Head of caudate nucleus (tissue), 42 donors: ENCODE measurements around the gene BCAS1.

ENCODE experiments used
- DNase-seq, 42 donors: peaks; one replicate each; pipeline versions ENCODE4 v3.0.0 to v3.0.0-alpha.2; 2020 to 2021; ENCODE audit warnings: mixed read lengths in 7 of 42
- intact Hi-C: fragments of 100-400 bp; cut with DNase I; formaldehyde crosslinking; loops from one replicate; pipeline ENCODE4 v1.15.0; 2022

Gene BCAS1, protein sequence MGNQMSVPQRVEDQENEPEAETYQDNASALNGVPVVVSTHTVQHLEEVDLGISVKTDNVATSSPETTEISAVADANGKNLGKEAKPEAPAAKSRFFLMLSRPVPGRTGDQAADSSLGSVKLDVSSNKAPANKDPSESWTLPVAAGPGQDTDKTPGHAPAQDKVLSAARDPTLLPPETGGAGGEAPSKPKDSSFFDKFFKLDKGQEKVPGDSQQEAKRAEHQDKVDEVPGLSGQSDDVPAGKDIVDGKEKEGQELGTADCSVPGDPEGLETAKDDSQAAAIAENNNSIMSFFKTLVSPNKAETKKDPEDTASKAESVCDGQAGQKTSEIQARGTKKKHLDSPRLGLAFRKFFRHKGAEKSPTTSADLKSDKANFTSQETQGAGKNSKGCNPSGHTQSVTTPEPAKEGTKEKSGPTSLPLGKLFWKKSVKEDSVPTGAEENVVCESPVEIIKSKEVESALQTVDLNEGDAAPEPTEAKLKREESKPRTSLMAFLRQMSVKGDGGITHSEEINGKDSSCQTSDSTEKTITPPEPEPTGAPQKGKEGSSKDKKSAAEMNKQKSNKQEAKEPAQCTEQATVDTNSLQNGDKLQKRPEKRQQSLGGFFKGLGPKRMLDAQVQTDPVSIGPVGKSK

DNA sequence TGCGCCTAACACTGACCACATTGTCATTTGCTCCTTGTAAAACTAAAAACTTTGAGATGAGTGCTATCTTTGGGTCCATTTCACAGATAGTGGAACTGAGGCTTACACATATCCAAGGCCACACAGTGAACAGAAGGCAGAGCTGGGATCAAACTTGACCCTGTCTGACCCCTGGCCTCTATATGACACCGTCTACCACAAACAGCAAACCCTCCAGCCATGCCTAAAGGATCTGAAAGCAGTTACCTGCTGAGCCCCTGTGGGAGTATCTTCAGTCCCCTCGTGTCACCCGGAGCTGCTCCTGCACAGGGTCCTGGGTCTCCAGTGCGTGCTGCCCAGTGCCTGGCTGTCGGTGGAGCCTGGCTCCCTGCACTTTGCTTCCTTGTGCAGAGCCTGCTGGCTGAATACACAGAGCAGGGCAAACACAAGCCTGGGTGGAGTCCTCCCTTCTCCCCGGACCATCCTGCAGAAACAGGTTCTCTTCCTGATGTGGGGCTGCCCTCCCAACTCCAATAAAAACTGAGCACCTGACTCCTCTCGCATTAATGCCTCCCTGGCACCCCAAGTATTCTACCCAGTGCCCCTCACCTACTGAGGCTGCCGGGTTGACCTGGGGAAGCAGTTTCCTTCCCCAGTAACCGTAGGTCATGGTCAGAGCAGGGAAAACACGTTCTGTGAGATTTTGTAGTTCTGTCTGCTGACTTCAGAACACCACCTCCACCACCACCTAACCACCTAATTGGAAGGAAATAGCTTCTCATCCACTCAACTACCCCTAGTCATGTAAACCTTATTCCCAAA is at the start of gene BCAS1:
Gene BCAS1 (minus strand): TSS at position 408 of the 801 bp plus-strand sequence. CDS start 11,876 bp downstream, outside the sequence.
- intact Hi-C loops, result no loop called here
- no peak for DNase-seq

DNA sequence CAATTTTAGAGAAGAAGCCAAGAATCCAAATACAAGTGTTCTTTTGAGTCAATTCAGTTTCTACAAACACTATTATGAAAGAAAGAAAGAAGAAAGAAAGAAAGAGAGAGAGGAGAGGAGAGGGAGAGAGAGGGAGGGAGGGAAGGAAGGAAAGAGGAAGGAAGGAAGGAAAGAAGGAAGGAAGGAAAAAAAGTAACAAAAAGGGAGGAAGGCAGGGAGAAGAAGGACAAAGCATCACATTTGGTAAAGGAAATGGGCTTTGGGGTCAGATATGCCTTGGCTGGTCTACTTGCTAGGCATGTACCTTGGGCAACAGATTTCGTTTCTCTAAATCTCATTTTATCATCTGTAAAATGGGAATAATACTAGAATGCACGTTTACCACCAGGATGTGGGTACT is 49.4 kb upstream of the BCAS1 start:
- no peak for DNase-seq
- intact Hi-C loops, result no loop called here

DNA sequence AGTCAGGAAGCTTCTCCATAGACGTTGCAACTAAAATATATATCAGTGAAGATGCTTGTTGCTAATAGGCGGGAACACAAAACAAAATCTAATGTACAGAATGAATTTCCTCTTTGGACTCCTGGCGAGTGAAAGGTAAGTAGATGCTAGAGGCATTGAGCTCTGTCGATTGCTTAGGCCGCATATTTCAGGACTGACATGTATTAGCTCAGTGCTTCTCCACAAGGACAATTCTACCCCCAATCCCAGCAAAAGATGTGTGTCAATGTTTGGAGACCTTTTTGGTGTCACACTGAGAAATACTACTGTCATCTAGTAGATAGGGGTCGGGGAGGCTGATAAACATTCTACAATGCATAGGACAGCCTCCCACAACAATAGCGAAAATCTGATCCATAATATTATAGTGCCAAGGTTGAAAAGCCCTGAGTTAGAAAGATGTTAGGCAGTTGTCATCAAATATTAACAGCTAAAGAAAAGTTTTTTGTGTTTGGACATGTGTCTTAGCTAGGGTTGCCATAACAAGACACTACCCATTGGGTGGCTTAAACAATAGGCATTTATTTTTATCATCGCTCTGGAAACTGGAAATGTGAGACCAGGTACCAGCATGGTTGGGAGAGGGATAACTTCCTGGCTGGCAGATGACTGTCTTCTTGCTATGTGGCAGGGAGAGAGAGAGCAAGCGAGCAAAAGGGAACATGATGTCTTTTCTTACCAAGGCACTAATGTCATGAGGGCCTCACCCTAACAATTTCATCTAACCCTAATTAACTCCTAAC is 48.0 kb upstream of the BCAS1 start:
- no peak for DNase-seq
- intact Hi-C loops, result no loop called here

GRCh38 chr20:54116550-54117235 is 46.3 kb upstream of the BCAS1 start:
- DNase-seq, result no peak
- intact Hi-C loops, result no loop called here

DNA sequence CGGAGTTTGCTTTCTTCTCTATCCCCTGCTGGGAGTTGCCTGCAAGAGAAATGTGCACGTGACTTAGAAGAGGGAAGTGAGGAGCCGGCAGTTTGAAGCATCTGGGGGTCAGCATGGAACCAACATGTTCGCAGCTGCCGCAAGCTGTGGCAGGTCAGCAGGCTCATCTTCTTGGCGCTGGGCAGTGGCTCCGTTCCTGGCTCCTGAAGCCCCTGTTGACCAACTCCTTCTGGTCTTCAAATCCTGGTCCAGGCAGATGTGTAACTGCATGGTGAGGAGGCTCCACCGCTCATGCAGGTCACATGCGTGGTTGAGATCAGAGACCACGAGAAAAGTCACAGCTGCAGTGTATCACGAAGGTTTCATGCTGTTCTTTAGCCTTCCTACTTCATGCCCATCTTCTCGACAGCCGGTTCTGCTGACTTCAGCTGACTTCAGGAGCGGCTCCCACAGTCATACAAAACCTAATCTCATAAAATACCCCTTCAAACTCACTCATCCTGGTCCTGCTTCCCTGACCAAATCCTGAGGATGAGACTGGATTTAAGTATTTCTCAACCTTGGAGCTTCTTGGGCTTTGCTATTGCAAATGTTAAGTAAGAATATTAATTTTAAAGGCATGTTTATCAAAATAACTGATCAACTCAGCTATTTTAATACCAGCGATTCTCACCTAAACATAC is 44.9 kb upstream of the BCAS1 start:
- DNase-seq, result no peak
- intact Hi-C loops, result no loop called here

DNA sequence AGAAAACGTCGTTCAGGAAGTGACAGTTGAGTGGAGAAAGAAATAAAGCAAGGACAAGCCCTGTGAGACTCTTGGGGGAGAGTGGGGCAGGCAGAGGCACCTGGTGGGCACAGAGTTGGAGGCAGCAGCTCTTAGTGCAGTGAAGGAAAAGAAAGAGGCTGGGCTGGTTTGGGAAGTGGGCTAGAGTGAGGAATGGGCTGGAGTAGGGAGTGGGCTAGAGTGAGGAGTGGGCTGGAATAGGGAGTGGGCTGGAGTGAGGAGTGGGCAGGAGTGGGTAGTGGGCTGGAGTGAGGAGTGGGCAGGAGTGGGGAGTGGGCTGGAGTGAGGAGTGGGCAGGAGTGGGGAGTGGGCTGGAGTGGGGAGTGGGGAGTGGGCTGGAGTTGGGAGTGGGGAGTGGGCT is 43.7 kb upstream of the BCAS1 start:
- no peak for DNase-seq
- intact Hi-C loops, result no loop called here

GRCh38 chr20:54113566-54113965 is 43.2 kb upstream of the BCAS1 start:
- intact Hi-C loops, result no loop called here
- DNase-seq, result no peak

DNA sequence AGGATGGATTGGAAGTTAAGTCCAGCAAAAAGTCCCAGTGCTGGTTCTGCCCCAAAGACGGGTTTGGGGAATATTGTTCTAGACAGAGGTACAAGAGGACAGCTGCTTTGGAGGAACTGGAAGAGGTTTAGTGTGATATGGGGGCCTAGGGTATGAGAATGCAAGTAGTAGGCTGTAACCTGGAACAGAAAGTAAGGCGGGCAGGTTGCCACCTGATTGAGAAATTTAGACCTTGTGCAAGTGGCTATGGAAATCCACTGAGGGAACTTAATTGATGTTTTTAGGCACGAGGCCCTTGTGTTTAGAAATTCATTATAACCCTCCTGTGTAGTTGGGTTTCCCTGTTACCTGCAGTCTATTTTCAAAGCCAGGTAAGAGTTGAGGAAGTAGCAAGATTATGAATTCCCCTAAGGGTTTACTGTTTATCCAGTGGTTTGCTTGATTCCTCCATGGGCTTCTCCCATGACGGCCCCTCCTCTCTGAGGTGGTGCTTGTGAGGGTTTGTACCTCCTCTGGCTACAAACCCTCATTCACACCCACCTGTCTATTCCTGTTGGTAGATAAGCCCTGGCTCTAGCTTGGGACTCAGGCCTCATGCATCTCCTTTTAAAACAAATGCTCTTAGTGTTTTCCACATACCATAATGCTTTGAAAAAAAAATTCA is 42.0 kb upstream of the BCAS1 start:
- DNase-seq, result no peak
- intact Hi-C loops, result no loop called here

GRCh38 chr20:54111460-54111859 is 41.1 kb upstream of the BCAS1 start:
- intact Hi-C loops, result no loop called here
- no peak for DNase-seq

- intact Hi-C loops, result no loop called here
- DNase-seq, result no peak
Measured at GRCh38 chr20:54110457-54110856, 40.1 kb upstream of the BCAS1 start.

GRCh38 chr20:54110041-54110440 is 39.6 kb upstream of the BCAS1 start:
- intact Hi-C loops, result no loop called here
- no peak for DNase-seq

GRCh38 chr20:54108817-54109216 is 38.4 kb upstream of the BCAS1 start:
- DNase-seq, result no peak
- intact Hi-C loops, result loop anchor here (10.0 kb wide), 1 partner anchor 536 kb away; no protein-coding TSS in a partner anchor

DNA sequence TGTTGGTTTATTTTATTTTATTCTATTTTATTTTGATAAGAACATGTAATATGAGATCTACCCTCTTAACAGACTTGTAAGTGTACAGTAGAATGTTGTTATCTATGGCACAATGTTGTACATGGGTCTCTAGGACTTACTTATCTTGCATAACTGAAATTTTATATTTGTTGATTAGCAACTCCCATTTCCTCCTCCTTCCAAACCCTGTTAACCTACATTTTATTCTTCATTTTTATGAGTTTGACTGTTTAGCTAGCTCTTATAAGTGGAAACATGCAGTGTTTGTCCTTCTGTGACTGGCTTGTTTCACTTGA is 37.9 kb upstream of the BCAS1 start:
- intact Hi-C loops, result loop anchor here (10.0 kb wide), 1 partner anchor 537 kb away; no protein-coding TSS in a partner anchor
- no peak for DNase-seq

DNA sequence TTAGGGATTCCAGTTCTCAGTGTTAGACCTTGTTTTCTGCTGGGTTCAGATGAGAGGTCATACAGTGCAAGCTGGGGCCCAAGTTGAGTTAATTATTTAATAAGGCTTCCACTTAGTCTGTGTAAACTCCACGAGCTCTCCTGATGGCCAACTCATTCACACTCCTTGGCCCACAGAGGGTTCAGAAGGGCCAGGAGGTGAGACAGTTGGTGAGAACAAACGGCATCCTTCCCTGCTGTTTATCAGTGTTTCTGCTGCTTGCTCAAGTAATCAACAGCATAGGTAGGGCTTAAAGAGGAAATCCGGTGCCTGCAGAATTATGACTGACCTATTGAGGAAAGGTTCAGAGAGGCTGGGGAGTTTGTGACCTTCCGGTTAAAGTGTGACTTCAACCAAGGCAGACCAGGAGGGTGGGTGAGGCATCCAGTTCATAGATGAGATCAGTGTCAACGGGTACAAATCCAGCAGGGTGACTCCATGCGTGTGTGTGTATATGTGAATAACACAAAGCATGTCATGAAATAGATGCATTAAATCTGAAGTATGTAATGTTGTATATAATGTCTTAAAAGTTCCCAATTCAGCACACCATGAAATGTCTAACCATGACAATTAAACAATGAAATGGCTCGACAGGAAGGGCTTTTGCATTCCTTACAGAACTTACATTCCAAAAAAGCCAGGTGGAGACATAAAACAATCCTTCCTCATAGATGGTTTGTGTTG is 37.4 kb upstream of the BCAS1 start:
- no peak for DNase-seq
- intact Hi-C loops, result loop anchor here (10.0 kb wide), 1 partner anchor 537 kb away; no protein-coding TSS in a partner anchor

GRCh38 chr20:54107181-54107580 is 36.8 kb upstream of the BCAS1 start:
- no peak for DNase-seq
- intact Hi-C loops, result loop anchor here (10.0 kb wide), 1 partner anchor 538 kb away; no protein-coding TSS in a partner anchor

DNA sequence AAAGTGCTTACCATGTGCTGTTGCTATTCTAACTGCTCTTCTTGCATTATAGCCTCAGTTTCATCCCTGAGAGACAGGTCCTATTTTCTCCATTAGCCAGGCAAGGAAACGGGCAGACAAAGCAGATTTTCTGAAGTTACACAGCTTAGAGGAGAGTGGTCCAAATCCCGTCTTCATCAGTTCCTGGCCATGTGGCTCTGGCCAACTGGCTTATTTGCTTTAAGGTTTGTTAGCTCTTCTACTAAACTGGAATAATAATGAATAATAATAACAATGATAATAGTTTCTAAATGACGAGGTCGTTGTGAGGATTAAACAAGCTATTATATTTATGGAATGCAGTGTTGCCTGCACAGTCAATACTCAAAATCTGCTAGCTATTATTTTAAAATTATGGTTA is 35.8 kb upstream of the BCAS1 start:
- intact Hi-C loops, result loop anchor here (10.0 kb wide), 1 partner anchor 539 kb away; no protein-coding TSS in a partner anchor
- DNase-seq, result no peak

- DNase-seq, result no peak
- intact Hi-C loops, result loop anchor here (10.0 kb wide), 1 partner anchor 539 kb away; no protein-coding TSS in a partner anchor
Measured at GRCh38 chr20:54105653-54106052, 35.3 kb upstream of the BCAS1 start.
